Nephron (organoid): ENCODE results near the gene TNFSF9.
"Not testable (repeated sequence)": the region's sequence is repeated elsewhere in the genome, so short reads cannot be mapped to it uniquely, and the experiment has no call there.

Source experiments
- H3K27ac Mint-ChIP-seq, 3 experiments: 2 replicates each; pipeline ENCODE4 v1.8.0; 2020; ENCODE audit warnings: mixed read lengths in 3 of 3, mild to moderate bottlenecking in 2 of 3, moderate library complexity in 1 of 3
- H3K27me3 Mint-ChIP-seq: 2 replicates; pipeline ENCODE4 v1.8.0; 2021; ENCODE audit warnings: low read depth, mild to moderate bottlenecking, moderate library complexity, mixed read lengths
- H3K36me3 Mint-ChIP-seq: 2 replicates; pipeline ENCODE4 v1.8.0; 2020; ENCODE audit warnings: low read depth, mixed read lengths
- H3K4me1 Mint-ChIP-seq: 2 replicates; pipeline ENCODE4 v1.8.0; 2020; ENCODE audit warnings: mixed read lengths
- H3K4me3 Mint-ChIP-seq, 3 experiments: 2 replicates each; pipeline ENCODE4 v1.8.0; 2020; ENCODE audit warnings: mild to moderate bottlenecking in 3 of 3, mixed read lengths in 3 of 3, moderate library complexity in 2 of 3
- H3K9me3 Mint-ChIP-seq: 2 replicates; pipeline ENCODE4 v1.8.0; 2020; ENCODE audit warnings: mixed read lengths
- TF ChIP-seq, protein P1 (sequence below), 3 experiments: fragments of 200-600 bp; sonication (generic); IDR thresholded peaks; one replicate each; pipeline ENCODE4 v1.5.0; 2021; ENCODE audit warnings: antibody characterized with exemption in 3 of 3; ENCODE audit not compliant: unreplicated experiment in 3 of 3

TNFSF9 gene

DNA sequence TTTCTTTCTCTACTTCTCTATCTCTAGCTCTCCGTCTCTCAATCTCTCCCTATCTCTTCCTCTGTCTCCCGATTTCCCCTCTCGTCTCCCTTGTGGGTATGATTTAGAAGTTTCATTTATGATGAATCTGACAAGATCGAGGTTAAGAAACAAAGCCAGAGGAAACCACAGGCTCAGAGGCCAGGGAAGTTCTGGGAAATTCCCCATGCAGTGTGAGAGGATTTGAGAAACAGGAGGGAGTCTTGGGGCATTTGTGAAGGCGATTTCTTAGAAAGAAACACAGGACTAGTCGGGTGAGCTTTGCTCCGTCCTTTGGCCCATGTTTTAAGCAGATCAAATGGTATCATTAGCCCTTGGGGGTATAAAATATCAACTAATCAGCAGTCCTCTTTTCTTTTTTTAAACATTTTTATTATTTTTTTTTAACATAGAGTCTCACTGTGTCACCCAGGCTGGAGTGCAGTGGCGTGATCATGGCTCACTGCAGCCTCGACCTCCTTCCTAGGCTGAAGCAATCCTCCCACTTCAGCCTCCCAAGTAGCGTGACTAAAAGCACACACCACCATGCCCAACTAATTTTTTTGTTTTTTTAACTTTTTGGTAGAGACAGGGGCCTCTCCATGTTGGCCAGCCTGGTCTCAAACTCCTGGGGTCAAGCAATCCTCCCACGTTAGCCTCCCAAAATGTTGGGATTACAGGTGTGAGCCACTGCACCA, 25.8 kb downstream of the TNFSF9 start:
- Mint-ChIP-seq H3K4me3 (no peak overlapping the region), H3K9me3 (no peaks in the 10 kb centered on the region), H3K4me1 (no peaks in the 10 kb centered on the region), H3K27ac (no peak overlapping the region), H3K27me3 (peaks cover 9% of the 10 kb centered on the region), H3K36me3 (no peaks in the 10 kb centered on the region)
- TF ChIP-seq, protein P1, sequence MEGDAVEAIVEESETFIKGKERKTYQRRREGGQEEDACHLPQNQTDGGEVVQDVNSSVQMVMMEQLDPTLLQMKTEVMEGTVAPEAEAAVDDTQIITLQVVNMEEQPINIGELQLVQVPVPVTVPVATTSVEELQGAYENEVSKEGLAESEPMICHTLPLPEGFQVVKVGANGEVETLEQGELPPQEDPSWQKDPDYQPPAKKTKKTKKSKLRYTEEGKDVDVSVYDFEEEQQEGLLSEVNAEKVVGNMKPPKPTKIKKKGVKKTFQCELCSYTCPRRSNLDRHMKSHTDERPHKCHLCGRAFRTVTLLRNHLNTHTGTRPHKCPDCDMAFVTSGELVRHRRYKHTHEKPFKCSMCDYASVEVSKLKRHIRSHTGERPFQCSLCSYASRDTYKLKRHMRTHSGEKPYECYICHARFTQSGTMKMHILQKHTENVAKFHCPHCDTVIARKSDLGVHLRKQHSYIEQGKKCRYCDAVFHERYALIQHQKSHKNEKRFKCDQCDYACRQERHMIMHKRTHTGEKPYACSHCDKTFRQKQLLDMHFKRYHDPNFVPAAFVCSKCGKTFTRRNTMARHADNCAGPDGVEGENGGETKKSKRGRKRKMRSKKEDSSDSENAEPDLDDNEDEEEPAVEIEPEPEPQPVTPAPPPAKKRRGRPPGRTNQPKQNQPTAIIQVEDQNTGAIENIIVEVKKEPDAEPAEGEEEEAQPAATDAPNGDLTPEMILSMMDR (IDR thresholded peaks at IDR 0.05; ENCODE audit: unreplicated experiment in 3 of 3): no peak

DNA sequence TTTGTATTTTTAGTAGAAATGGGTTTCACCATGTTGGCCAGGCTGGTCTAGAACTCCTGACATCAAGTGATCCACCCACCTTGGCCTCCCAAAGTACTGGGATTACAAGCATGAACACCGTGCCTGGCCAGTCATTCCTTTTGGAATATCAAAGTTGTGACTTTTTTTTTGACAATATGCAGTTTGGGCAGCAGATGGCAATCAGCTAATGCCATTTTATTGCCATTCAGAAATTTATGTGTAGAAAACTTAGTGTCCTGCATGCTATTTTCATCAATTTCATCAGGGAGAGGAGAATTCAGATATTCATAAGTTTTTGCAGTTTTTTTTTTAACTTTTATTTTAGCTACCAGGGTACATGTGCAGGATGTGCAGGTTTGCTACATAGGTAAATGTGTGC, 31.6 kb downstream of the TNFSF9 start:
- peaks cover 16% of the 10 kb centered on the region for H3K9me3 Mint-ChIP-seq
- not testable (repeated sequence) for H3K4me3 Mint-ChIP-seq, H3K27ac Mint-ChIP-seq, H3K36me3 Mint-ChIP-seq, H3K27me3 Mint-ChIP-seq, H3K4me1 Mint-ChIP-seq

DNA sequence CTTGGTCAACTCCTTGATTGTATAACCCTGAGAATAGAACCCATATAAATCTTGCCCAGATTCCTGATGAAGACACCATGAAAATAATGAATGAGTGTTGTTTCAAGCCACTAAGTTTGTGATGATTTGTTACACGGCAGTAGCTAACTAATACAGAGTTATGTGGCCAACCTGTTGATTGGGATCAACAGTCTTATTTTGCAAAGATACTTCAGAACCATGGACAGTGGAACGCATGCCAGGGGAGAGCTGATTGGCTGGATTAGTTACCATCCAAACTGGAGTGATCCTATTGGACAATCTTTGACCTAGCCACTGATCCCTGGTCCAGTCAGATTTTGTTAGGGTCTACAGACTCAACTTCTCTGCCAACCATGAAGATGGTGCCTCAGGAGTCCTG, 33.6 kb downstream of the TNFSF9 start:
- no peaks in the 10 kb centered on the region for H3K4me1 Mint-ChIP-seq
- TF ChIP-seq, protein P1 (IDR thresholded peaks at IDR 0.05; ENCODE audit: unreplicated experiment in 3 of 3): no peak
- no peak overlapping the region for H3K27ac Mint-ChIP-seq
- no peaks in the 10 kb centered on the region for H3K36me3 Mint-ChIP-seq
- H3K4me3 Mint-ChIP-seq: no peak overlapping the region
- peaks cover 19% of the 10 kb centered on the region for H3K9me3 Mint-ChIP-seq
- H3K27me3 Mint-ChIP-seq: peaks cover 11% of the 10 kb centered on the region

DNA sequence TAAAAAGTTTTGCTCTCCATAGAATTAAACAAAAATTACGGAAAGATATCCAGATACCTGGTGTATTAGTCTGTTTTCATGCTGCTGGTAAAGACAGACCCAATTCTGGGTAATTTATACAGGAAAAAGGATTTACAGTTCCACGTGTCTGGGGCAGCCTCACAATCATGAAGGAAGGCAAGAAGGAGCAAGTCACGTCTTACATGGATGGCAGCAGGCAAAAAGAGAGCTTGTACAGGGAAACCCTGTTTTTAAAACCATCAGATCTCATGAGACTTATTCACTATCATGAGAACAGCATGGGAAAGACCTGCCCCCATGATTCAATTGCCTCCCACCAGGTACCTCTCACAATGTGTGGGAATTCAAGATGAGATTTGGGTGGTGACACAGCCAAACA, 35.9 kb downstream of the TNFSF9 start:
- H3K36me3 Mint-ChIP-seq, H3K4me3 Mint-ChIP-seq, H3K27ac Mint-ChIP-seq, H3K4me1 Mint-ChIP-seq, H3K27me3 Mint-ChIP-seq: not testable (repeated sequence)
- peaks cover 29% of the 10 kb centered on the region for H3K9me3 Mint-ChIP-seq

DNA sequence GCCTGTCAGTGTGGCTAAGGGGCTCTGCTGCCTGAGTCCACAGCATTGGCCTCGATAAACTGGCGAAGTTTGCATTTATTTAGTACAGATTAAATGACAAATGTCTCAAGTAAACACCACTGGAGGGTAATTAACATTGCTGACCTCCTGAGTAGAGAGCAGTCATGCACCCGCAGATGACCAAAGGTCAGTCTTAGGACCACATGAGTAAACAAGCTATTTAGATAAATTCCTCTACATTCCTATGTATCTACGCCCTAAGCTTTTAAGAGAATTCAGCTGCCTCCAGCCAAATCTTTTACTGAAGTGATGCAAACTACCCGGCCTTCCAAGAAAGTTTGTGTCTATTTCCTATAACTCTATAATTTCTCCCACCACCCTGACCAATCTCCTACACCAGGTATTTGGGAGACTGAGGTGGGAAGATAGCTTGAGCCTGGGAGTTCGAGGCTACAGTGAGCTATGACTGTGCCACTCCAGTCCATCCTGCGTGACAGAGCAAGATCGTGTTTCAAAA, 37.2 kb downstream of the TNFSF9 start:
- Mint-ChIP-seq H3K9me3 (peaks cover 29% of the 10 kb centered on the region), H3K4me1 (no peaks in the 10 kb centered on the region), H3K36me3 (no peaks in the 10 kb centered on the region), H3K4me3 (no peak overlapping the region), H3K27ac (no peak overlapping the region), H3K27me3 (peaks cover 4% of the 10 kb centered on the region)
- TF ChIP-seq, protein P1 (IDR thresholded peaks at IDR 0.05; ENCODE audit: unreplicated experiment in 3 of 3): no peak

DNA sequence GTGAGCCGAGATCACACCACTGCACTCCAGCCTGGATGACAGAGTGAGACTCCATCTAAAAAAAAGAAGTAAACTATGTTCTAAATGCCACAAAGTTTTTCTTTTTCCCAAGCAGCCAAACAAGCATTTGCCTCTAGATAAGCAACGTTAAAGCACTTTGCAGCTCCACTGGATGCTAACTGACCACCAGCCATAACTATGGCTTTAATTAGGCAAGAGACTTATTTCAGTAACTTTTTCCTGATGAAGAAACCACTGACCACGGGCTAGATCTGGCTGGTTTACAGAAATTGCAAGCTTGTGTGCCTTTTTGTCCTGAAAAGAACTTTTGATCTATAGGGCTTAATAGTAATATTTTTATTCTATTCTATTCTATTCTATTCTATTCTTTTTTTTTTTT, 38.0 kb downstream of the TNFSF9 start:
- Mint-ChIP-seq H3K36me3 (no peaks in the 10 kb centered on the region), H3K9me3 (peaks cover 28% of the 10 kb centered on the region), H3K27ac (no peak overlapping the region), H3K27me3 (peaks cover 4% of the 10 kb centered on the region), H3K4me1 (no peaks in the 10 kb centered on the region), H3K4me3 (no peak overlapping the region)
- TF ChIP-seq, protein P1 (IDR thresholded peaks at IDR 0.05; ENCODE audit: unreplicated experiment in 3 of 3): no peak

DNA sequence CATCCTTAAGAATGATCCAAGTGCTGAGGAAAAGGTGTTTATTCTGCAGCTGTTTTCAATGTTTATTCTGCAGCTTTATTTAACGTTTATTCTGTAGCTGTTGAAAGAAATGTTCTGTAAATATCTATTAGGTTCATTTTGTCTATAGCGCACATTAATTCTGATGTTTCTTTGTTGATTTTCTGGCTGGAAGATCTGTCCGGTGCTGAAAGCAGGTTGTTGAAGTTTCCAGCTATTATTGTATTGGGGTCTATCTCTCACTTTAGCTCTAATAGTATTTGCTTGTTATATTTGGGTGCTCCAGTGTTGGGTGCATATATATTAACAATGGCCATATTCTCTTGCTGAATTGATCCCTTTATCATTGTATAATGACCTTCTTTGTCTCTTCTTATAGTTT, 39.9 kb downstream of the TNFSF9 start:
- Mint-ChIP-seq H3K4me1 (no peaks in the 10 kb centered on the region), H3K36me3 (no peaks in the 10 kb centered on the region), H3K27ac (no peak overlapping the region), H3K27me3 (peaks cover 4% of the 10 kb centered on the region), H3K9me3 (peaks cover 18% of the 10 kb centered on the region), H3K4me3 (no peak overlapping the region)
- TF ChIP-seq, protein P1 (IDR thresholded peaks at IDR 0.05; ENCODE audit: unreplicated experiment in 3 of 3): no peak
